ENCODE results near the gene DDX25. TPM values are rescaled to one million over a fixed set of nuclear protein-coding genes. Genes with fewer than 3 reads are reported as not detected.

DDX25 gene
- total and polyA plus RNA-seq, 10 of the 15 experiments (the other 5 are each of a cell fraction or from before 2014, with no cell fraction given): 0.05 TPM; not detected in 9

DNA sequence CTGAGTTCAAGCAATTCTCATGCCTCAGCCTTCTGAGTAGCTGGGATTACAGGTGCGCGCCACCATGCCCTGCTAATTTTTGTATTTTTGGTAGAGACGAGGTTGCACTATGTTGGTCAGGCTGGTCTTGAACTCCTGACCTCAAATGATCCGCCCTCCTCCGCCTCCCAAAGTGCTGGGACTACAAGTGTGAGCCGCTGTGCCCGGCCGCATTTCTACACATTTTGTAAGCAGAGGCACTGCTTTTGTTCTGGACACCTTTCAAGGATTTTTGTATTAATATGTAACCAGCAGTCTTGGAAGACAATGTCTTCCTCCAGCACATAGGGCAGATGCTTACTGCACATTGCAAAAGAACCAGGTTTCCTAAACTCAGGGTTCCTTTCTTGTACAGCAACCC, 30.2 kb downstream of the DDX25 start:
- H3K36me3 ChIP-seq (ENCODE audit: control insufficient read depth in 2 of 2, insufficient read depth in 2 of 2, low read length in 1 of 2): no peaks in the 10 kb centered on the region
- DNase-seq (ENCODE audit: low read depth, low spot score) (no peak), ATAC-seq (no peak), FAIRE-seq (no peak)
- BruUV-seq (replicated peaks): no TSS peak
- in situ Hi-C loops (cut with MboI) (no loop called here), intact Hi-C loops (cut with micrococcal nuclease; ENCODE audit: unreplicated experiment) (no loop called here)
- no peak overlapping the region for H3K4me3 ChIP-seq
- no peaks in the 10 kb centered on the region for H3K4me1 ChIP-seq (ENCODE audit: control insufficient read depth, insufficient read depth, low read length)
- TF ChIP-seq FOS (IDR thresholded peaks at IDR 0.05; ENCODE audit: borderline replicate concordance, extremely low read depth, insufficient read length): no peak
- TF ChIP-seq ETV6 (conservative IDR thresholded peaks at IDR 0.05 in 1 of 2, IDR thresholded peaks at IDR 0.05 in 1 of 2; ENCODE audit: borderline replicate concordance in 1 of 2, low read depth in 1 of 2): no peak
- no peak for TF ChIP-seq ZSCAN29 (IDR thresholded peaks at IDR 0.05)
- no peak for TF ChIP-seq ZBED1 (IDR thresholded peaks at IDR 0.05; ENCODE audit: borderline replicate concordance)
- no peak for TF ChIP-seq EP300 (IDR thresholded peaks at IDR 0.05; ENCODE audit: borderline replicate concordance in 1 of 2, control insufficient read depth in 1 of 2, low read depth in 2 of 2, low read length in 2 of 2)
- TF ChIP-seq WRNIP1 (IDR thresholded peaks at IDR 0.05; ENCODE audit: borderline replicate concordance, low read depth, low read length): no peak
- H3K27ac ChIP-seq (ENCODE audit: control insufficient read depth, insufficient read depth): no peak overlapping the region
- no peaks in the 10 kb centered on the region for H3K9me3 ChIP-seq (replicated peaks; ENCODE audit: control insufficient read depth, insufficient read depth, low read length)
- no peaks in the 10 kb centered on the region; a peak in 1 of 4 replicates for H3K27me3 ChIP-seq (replicated peaks in 1 of 2; ENCODE audit: control insufficient read depth in 2 of 2, insufficient read depth in 2 of 2, low read length in 1 of 2)
- WGBS (ENCODE audit: insufficient coverage, insufficient replicate concordance, low lambda C conversion rate, missing lambda C conversion rate): 75% methylated on average over 8 of the region's 8 CpGs
- ChIA-PET CTCF (interaction anchor here (1.0 to 12.1 kb wide), 4 partner anchors 11 to 365 kb away, joined by 4 to 220 read pairs (median 4); no protein-coding TSS in a partner anchor), SMC1A (ENCODE audit: uncharacterized antibody, unreplicated experiment) (interaction anchor here (1.0 kb wide), 1 partner anchor 189 kb away, joined by 3 read pairs; no protein-coding TSS in a partner anchor), RAD21 (ENCODE audit: unreplicated experiment) (interaction anchor here (1.6 kb wide), 1 partner anchor 259 kb away, joined by 8 read pairs; no protein-coding TSS in a partner anchor), POLR2A (no interaction called here)
- H4K20me1 ChIP-seq (ENCODE audit: control insufficient read depth, insufficient read depth): no peaks in the 10 kb centered on the region
- no peaks in the 10 kb centered on the region for H3K79me2 ChIP-seq (ENCODE audit: control insufficient read depth, insufficient read depth, low read length)
- no peak overlapping the region for H3K9ac ChIP-seq (ENCODE audit: control insufficient read depth, insufficient read depth, low read length)
- no peak overlapping the region for H3K4me2 ChIP-seq (ENCODE audit: control insufficient read depth, insufficient read depth)
- no peak overlapping the region for H2AFZ ChIP-seq (ENCODE audit: control insufficient read depth, low read depth, low read length)

DNA sequence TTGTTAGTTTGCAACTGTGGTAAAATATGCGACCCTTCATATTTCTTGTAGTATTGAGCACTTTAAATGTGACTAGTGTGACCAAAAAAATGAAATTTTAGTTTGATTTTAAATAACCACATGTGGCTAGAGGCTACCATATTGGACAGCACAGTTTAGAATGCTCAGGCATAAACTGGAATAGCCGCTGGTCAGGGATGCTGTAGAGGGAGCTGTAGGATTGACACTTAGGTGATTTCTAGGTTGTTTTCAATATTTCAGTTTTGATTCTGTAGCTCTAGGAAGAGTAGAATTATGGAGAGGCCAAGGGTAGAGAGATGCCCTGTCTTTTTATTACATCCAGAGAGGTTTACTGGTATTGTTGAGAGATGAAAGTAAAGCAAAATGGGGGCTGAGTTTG, 30.7 kb downstream of the DDX25 start:
- Histone ChIP-seq H3K4me2 (ENCODE audit: control insufficient read depth, insufficient read depth) (no peak overlapping the region), H3K79me2 (ENCODE audit: control insufficient read depth, insufficient read depth, low read length) (no peaks in the 10 kb centered on the region), H3K9ac (ENCODE audit: control insufficient read depth, insufficient read depth, low read length) (no peak overlapping the region), H4K20me1 (ENCODE audit: control insufficient read depth, insufficient read depth) (no peaks in the 10 kb centered on the region), H3K27me3 (replicated peaks in 1 of 2; ENCODE audit: control insufficient read depth in 2 of 2, insufficient read depth in 2 of 2, low read length in 1 of 2) (no peaks in the 10 kb centered on the region; a peak in 1 of 4 replicates), H3K27ac (ENCODE audit: control insufficient read depth, insufficient read depth) (no peak overlapping the region), H3K4me3 (no peak overlapping the region), H3K36me3 (ENCODE audit: control insufficient read depth in 2 of 2, insufficient read depth in 2 of 2, low read length in 1 of 2) (no peaks in the 10 kb centered on the region), H3K9me3 (replicated peaks; ENCODE audit: control insufficient read depth, insufficient read depth, low read length) (no peaks in the 10 kb centered on the region), H2AFZ (ENCODE audit: control insufficient read depth, low read depth, low read length) (no peak overlapping the region), H3K4me1 (ENCODE audit: control insufficient read depth, insufficient read depth, low read length) (no peaks in the 10 kb centered on the region)
- intact Hi-C loops (cut with micrococcal nuclease; ENCODE audit: unreplicated experiment) (no loop called here), in situ Hi-C loops (cut with MboI) (no loop called here)
- ATAC-seq: peak; percentile 53
- no TSS peak for BruUV-seq (replicated peaks)
- ChIA-PET RAD21 (ENCODE audit: unreplicated experiment) (interaction anchor here (1.1 to 1.6 kb wide), 2 partner anchors 256 to 258 kb away, joined by 3 to 8 read pairs; no protein-coding TSS in a partner anchor), SMC1A (ENCODE audit: uncharacterized antibody, unreplicated experiment) (interaction anchor here (1.0 kb wide), 1 partner anchor 188 kb away, joined by 3 read pairs; no protein-coding TSS in a partner anchor), POLR2A (no interaction called here), CTCF (interaction anchor here (0.6 to 12.1 kb wide), 6 partner anchors 9 to 364 kb away, joined by 3 to 220 read pairs (median 4); no protein-coding TSS in a partner anchor)
- no peak for DNase-seq (ENCODE audit: low read depth, low spot score)
- WGBS (ENCODE audit: insufficient coverage, insufficient replicate concordance, low lambda C conversion rate, missing lambda C conversion rate): 9% methylated on average over 2 of the region's 2 CpGs
- no peak for FAIRE-seq
- TF ChIP-seq ETV6 (conservative IDR thresholded peaks at IDR 0.05 in 1 of 2, IDR thresholded peaks at IDR 0.05 in 1 of 2; ENCODE audit: borderline replicate concordance in 1 of 2, low read depth in 1 of 2): no peak
- TF ChIP-seq, protein P1, sequence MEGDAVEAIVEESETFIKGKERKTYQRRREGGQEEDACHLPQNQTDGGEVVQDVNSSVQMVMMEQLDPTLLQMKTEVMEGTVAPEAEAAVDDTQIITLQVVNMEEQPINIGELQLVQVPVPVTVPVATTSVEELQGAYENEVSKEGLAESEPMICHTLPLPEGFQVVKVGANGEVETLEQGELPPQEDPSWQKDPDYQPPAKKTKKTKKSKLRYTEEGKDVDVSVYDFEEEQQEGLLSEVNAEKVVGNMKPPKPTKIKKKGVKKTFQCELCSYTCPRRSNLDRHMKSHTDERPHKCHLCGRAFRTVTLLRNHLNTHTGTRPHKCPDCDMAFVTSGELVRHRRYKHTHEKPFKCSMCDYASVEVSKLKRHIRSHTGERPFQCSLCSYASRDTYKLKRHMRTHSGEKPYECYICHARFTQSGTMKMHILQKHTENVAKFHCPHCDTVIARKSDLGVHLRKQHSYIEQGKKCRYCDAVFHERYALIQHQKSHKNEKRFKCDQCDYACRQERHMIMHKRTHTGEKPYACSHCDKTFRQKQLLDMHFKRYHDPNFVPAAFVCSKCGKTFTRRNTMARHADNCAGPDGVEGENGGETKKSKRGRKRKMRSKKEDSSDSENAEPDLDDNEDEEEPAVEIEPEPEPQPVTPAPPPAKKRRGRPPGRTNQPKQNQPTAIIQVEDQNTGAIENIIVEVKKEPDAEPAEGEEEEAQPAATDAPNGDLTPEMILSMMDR (IDR thresholded peaks at IDR 0.05 in 2 of 3, conservative IDR thresholded peaks at IDR 0.05 in 1 of 3; ENCODE audit: control insufficient read depth in 2 of 3, extremely low read depth in 1 of 3, insufficient read depth in 1 of 3, low read depth in 3 of 3, low read length in 3 of 3): peak in 2 of 3 experiments; percentile 2 to 28; a peak in 2 of 6 replicates

Data from GM12878 (cell line).